Measurements from ENCODE around the gene ADH5. TPM values are rescaled to one million over a fixed set of nuclear protein-coding genes. Genes with fewer than 3 reads are reported as not detected.

ADH5 gene
- total and polyA plus RNA-seq, 9 of the 15 experiments (the other 6 are each of a cell fraction or from before 2014, with no cell fraction given), result 115 to 310 (median 200) TPM

DNA sequence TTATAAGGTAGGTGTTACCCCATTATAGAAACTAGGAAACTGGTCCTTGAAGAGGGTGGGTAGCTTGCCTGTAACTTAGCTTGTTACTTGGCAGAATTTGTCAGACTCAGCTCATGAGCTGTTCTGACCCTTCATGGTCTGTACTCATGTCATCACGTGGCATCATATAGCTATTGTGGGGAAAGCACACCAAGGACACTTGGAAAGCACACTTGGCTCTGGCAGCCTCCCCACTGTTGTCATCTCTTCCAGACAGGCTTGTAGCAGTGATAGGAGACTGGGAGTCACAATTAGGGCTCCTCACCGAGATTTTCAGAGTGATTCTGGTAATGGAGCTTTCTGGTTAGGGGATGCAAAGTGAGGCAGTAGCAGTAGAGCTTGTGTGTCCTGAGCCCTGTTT lies 30.4 kb downstream of the ADH5 start:
- DNase-seq (ENCODE audit: extremely low read depth in 1 of 4, low spot score in 3 of 4) (no peak), FAIRE-seq (no peak), ATAC-seq (no peak)
- POLR2A ChIA-PET, result interaction anchor here (0.8 kb wide), 1 partner anchor 54 kb away, joined by 3 read pairs; no protein-coding TSS in a partner anchor
- TF ChIP-seq ARID1B (IDR thresholded peaks at IDR 0.05) (no peak), POLR2H (tag; IDR thresholded peaks at IDR 0.05; ENCODE audit: low read depth) (no peak), ZNF57 (CRISPR knock-in tag; IDR thresholded peaks at IDR 0.05) (no peak), RBM17 (IDR thresholded peaks at IDR 0.05; ENCODE audit: borderline replicate concordance, low read depth, low read length) (no peak), RBM15 (IDR thresholded peaks at IDR 0.05; ENCODE audit: insufficient read depth, low read length) (no peak), KLF16 (IDR thresholded peaks at IDR 0.05) (no peak), MYBL2 (IDR thresholded peaks at IDR 0.05; ENCODE audit: low read depth) (no peak), MYBL2 (CRISPR knock-in tag; IDR thresholded peaks at IDR 0.05; ENCODE audit: borderline replicate concordance) (no peak), LEF1 (IDR thresholded peaks at IDR 0.05) (no peak), NR2F6 (CRISPR knock-in tag; IDR thresholded peaks at IDR 0.05) (no peak)
- TF ChIP-seq, protein P1, sequence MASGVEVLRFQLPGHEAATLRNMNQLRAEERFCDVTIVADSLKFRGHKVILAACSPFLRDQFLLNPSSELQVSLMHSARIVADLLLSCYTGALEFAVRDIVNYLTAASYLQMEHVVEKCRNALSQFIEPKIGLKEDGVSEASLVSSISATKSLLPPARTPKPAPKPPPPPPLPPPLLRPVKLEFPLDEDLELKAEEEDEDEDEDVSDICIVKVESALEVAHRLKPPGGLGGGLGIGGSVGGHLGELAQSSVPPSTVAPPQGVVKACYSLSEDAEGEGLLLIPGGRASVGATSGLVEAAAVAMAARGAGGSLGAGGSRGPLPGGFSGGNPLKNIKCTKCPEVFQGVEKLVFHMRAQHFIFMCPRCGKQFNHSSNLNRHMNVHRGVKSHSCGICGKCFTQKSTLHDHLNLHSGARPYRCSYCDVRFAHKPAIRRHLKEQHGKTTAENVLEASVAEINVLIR (CRISPR knock-in tag; IDR thresholded peaks at IDR 0.05), result no peak
- no peaks in the 10 kb centered on the region for H3K9me1 ChIP-seq (ENCODE audit: control insufficient read depth, insufficient read depth, low read length)
- peaks cover 75% of the 10 kb centered on the region for H3K36me3 ChIP-seq (ENCODE audit: control insufficient read depth, insufficient read depth, low read length)
- no peak overlapping the region for H3K9ac ChIP-seq (ENCODE audit: insufficient read depth in 1 of 2, low read depth in 2 of 2, low read length in 2 of 2)
- in situ Hi-C loops (cut with MboI), result loop anchor here (5.0 to 10.0 kb wide), 2 partner anchors 61 to 313 kb away; partner anchors contain the start of gene METAP1
- CTCF ChIA-PET (ENCODE audit: low intra/inter-chr PET ratio), result no interaction called here
- no peaks in the 10 kb centered on the region; the same call in 1 of the 2 replicates for H4K20me1 ChIP-seq (replicated peaks; ENCODE audit: control insufficient read depth, insufficient read depth, low read length)
- no TSS peak for BruUV-seq (replicated peaks)
- no peaks in the 10 kb centered on the region; a peak in 2 of 5 replicates for H3K4me1 ChIP-seq (replicated peaks in 1 of 2; ENCODE audit: control insufficient read depth in 2 of 2, insufficient read depth in 2 of 2, low read length in 2 of 2)
- H3K27ac ChIP-seq (ENCODE audit: extremely low read depth, low read depth, low read length), result no peak overlapping the region
- no peaks in the 10 kb centered on the region for H3K79me2 ChIP-seq (ENCODE audit: control insufficient read depth, insufficient read depth, low read length)
- intact Hi-C loops (cut with micrococcal nuclease), result loop anchor here (5.0 kb wide), 1 partner anchor 126 kb away; no protein-coding TSS in a partner anchor
- H3K9me3 ChIP-seq (replicated peaks; ENCODE audit: control insufficient read depth, insufficient read depth, low read depth, low read length), result no peaks in the 10 kb centered on the region
- no peak overlapping the region for H3K4me2 ChIP-seq (ENCODE audit: insufficient read depth, low read length)
- 90% methylated on average over 2 of the region's 2 CpGs for WGBS (ENCODE audit: insufficient coverage, low coverage, missing lambda C conversion rate)
- no peaks in the 10 kb centered on the region for H3K27me3 ChIP-seq (ENCODE audit: control insufficient read depth in 2 of 2, insufficient read depth in 2 of 2, low read length in 2 of 2)
- no peak overlapping the region for H3K4me3 ChIP-seq
- H2AFZ ChIP-seq (ENCODE audit: low read depth, low read length), result no peak overlapping the region
